ENCODE results near the gene VEGFD.

The VEGFD gene

GRCh38 chrX:15350329-15350996 lies 33.8 kb downstream of the VEGFD start:
- TF ChIP-seq, protein P1, sequence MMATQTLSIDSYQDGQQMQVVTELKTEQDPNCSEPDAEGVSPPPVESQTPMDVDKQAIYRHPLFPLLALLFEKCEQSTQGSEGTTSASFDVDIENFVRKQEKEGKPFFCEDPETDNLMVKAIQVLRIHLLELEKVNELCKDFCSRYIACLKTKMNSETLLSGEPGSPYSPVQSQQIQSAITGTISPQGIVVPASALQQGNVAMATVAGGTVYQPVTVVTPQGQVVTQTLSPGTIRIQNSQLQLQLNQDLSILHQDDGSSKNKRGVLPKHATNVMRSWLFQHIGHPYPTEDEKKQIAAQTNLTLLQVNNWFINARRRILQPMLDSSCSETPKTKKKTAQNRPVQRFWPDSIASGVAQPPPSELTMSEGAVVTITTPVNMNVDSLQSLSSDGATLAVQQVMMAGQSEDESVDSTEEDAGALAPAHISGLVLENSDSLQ (IDR thresholded peaks at IDR 0.05), result no peak
- TF ChIP-seq ELF4 (IDR thresholded peaks at IDR 0.05), result no peak
- no peak for TF ChIP-seq FOXA1 (IDR thresholded peaks at IDR 0.05)
- TF ChIP-seq ZNF384 (IDR thresholded peaks at IDR 0.05), result no peak
- ChIA-PET POLR2A (no interaction called here), CTCF (interaction anchor here (0.6 to 3.0 kb wide), 5 partner anchors 48 to 162 kb away, joined by 3 to 19 read pairs (median 4); no protein-coding TSS in a partner anchor)
- DNase-seq (ENCODE audit: extremely low spot score), result no peak

- DNase-seq (ENCODE audit: extremely low spot score), result peak; percentile 54
- ChIA-PET POLR2A (no interaction called here), CTCF (interaction anchor here (0.6 to 3.0 kb wide), 6 partner anchors 12 to 120 kb away, joined by 3 to 19 read pairs (median 4); no protein-coding TSS in a partner anchor)
- TF ChIP-seq FOXA1 (IDR thresholded peaks at IDR 0.05), result no peak
- no peak for TF ChIP-seq NFRKB (IDR thresholded peaks at IDR 0.05)
- TF ChIP-seq FOXM1 (IDR thresholded peaks at IDR 0.05; ENCODE audit: borderline replicate concordance), result no peak
- TF ChIP-seq SP1 (IDR thresholded peaks at IDR 0.05), result no peak
Measured at GRCh38 chrX:15349046-15349445, 35.2 kb downstream of the VEGFD start.

- DNase-seq (ENCODE audit: extremely low spot score), result no peak
- ChIA-PET POLR2A (no interaction called here), CTCF (no interaction called here)
- TF ChIP-seq ARNT (IDR thresholded peaks at IDR 0.05), result no peak
- no peak for TF ChIP-seq SP1 (IDR thresholded peaks at IDR 0.05)
- TF ChIP-seq TARDBP (IDR thresholded peaks at IDR 0.05), result no peak
- no peak for TF ChIP-seq LEF1 (IDR thresholded peaks at IDR 0.05; ENCODE audit: borderline replicate concordance)
- TF ChIP-seq FOXM1 (IDR thresholded peaks at IDR 0.05; ENCODE audit: borderline replicate concordance), result no peak
- no peak for TF ChIP-seq CTBP1 (IDR thresholded peaks at IDR 0.05; ENCODE audit: borderline replicate concordance)
- no peak for TF ChIP-seq FOXK2 (IDR thresholded peaks at IDR 0.05)
- no peak for TF ChIP-seq FOXA1 (IDR thresholded peaks at IDR 0.05)
Measured at GRCh38 chrX:15345976-15346375, 38.2 kb downstream of the VEGFD start.

DNA sequence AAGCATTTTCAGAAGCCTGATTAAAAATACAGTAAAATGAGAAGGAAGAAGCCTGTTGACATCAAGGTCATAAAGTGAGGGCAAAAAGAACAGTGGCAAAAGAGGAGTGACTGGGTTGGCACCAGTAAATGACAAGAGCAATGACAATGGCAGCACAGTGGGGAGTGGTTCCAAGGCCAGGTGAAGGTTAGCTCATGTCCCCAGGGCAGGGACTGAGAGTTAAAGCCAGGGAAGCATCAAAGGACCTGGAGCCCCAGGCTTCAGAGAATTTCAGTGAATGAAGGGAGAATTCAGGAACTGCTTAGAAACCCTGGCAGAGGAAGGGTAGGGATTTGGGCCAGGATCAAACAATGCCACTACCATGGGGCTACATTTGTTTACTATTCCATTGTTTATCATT lies 40.1 kb downstream of the VEGFD start:
- ChIA-PET POLR2A (no interaction called here), CTCF (no interaction called here)
- TF ChIP-seq FOXK2 (IDR thresholded peaks at IDR 0.05), result no peak
- no peak for TF ChIP-seq L3MBTL2 (conservative IDR thresholded peaks at IDR 0.05)
- TF ChIP-seq FOXA1 (IDR thresholded peaks at IDR 0.05), result no peak
- no peak for TF ChIP-seq ARNT (IDR thresholded peaks at IDR 0.05)
- TF ChIP-seq SUZ12 (IDR thresholded peaks at IDR 0.05), result no peak
- no peak for TF ChIP-seq BHLHE40 (IDR thresholded peaks at IDR 0.05; ENCODE audit: borderline replicate concordance)
- no peak for TF ChIP-seq NFRKB (IDR thresholded peaks at IDR 0.05)
- no peak for TF ChIP-seq ZNF384 (IDR thresholded peaks at IDR 0.05)
- no peak for TF ChIP-seq ELF4 (IDR thresholded peaks at IDR 0.05)
- TF ChIP-seq CTBP1 (IDR thresholded peaks at IDR 0.05; ENCODE audit: borderline replicate concordance), result no peak
- TF ChIP-seq TARDBP (IDR thresholded peaks at IDR 0.05), result no peak
- no peak for TF ChIP-seq FOXM1 (IDR thresholded peaks at IDR 0.05; ENCODE audit: borderline replicate concordance)
- TF ChIP-seq, protein P1 (IDR thresholded peaks at IDR 0.05), result no peak
- no peak for TF ChIP-seq LEF1 (IDR thresholded peaks at IDR 0.05; ENCODE audit: borderline replicate concordance)
- no peak for TF ChIP-seq SP1 (IDR thresholded peaks at IDR 0.05)
- TF ChIP-seq HDGF (IDR thresholded peaks at IDR 0.05; ENCODE audit: borderline replicate concordance), result no peak
- no peak for DNase-seq (ENCODE audit: extremely low spot score)

- CTCF ChIA-PET, result interaction anchor here (1.6 kb wide), 1 partner anchor 43 kb away, joined by 6 read pairs; no protein-coding TSS in a partner anchor
- no peak for DNase-seq (ENCODE audit: extremely low spot score)
- POLR2A ChIA-PET, result no interaction called here
- TF ChIP-seq BHLHE40 (IDR thresholded peaks at IDR 0.05; ENCODE audit: borderline replicate concordance), result no peak
- TF ChIP-seq, protein P1 (IDR thresholded peaks at IDR 0.05), result peak; percentile 60
Measured at GRCh38 chrX:15343075-15343476, 41.1 kb downstream of the VEGFD start.

DNA sequence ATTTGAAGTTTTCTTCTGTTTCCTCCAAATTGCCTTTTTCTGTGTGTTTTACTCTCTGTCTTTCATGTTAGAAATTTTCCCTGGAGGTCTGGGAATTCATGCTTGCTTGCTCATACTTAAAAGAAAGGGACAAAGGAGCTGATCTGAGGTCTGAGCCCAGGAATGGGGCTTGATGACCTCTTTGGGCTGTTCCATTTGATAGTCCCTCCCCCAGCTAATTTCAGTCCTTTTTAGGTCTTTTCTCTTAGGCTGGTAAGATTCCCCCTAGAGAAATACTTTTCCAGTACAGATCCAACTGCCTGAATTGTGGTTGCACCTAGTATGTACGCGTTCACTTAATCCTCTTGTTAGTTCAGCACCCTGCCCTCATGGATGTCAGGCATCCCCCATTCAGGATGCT lies 43.3 kb downstream of the VEGFD start:
- DNase-seq (ENCODE audit: extremely low spot score), result no peak
- ChIA-PET POLR2A (no interaction called here), CTCF (no interaction called here)
- TF ChIP-seq ZNF384 (IDR thresholded peaks at IDR 0.05) (no peak), FOXM1 (IDR thresholded peaks at IDR 0.05; ENCODE audit: borderline replicate concordance) (no peak), FOXA1 (IDR thresholded peaks at IDR 0.05) (no peak), L3MBTL2 (conservative IDR thresholded peaks at IDR 0.05) (no peak), NFRKB (IDR thresholded peaks at IDR 0.05) (no peak), ELF4 (IDR thresholded peaks at IDR 0.05) (no peak), TARDBP (IDR thresholded peaks at IDR 0.05) (no peak), SP1 (IDR thresholded peaks at IDR 0.05) (no peak), LEF1 (IDR thresholded peaks at IDR 0.05; ENCODE audit: borderline replicate concordance) (no peak), HDGF (IDR thresholded peaks at IDR 0.05; ENCODE audit: borderline replicate concordance) (no peak), SUZ12 (IDR thresholded peaks at IDR 0.05) (no peak), FOXK2 (IDR thresholded peaks at IDR 0.05) (no peak), BHLHE40 (IDR thresholded peaks at IDR 0.05; ENCODE audit: borderline replicate concordance) (no peak), ARNT (IDR thresholded peaks at IDR 0.05) (no peak), CTBP1 (IDR thresholded peaks at IDR 0.05; ENCODE audit: borderline replicate concordance) (no peak)
- TF ChIP-seq, protein P1 (IDR thresholded peaks at IDR 0.05), result no peak
